ENCODE measurements around the gene SDHB. TPM values are rescaled to one million over a fixed set of nuclear protein-coding genes. Genes with fewer than 3 reads are reported as not detected.
A peak's percentile ranks its signal among the peaks of the same experiment; 100 is the strongest.

Gene SDHB
- polyA plus RNA-seq, 1 of the 3 experiments (the other 2 are of a cell fraction) = 128 TPM

GRCh38 chr1:16982902-16983301 lies 70.9 kb downstream of the SDHB start:
- TF ChIP-seq, protein P1, sequence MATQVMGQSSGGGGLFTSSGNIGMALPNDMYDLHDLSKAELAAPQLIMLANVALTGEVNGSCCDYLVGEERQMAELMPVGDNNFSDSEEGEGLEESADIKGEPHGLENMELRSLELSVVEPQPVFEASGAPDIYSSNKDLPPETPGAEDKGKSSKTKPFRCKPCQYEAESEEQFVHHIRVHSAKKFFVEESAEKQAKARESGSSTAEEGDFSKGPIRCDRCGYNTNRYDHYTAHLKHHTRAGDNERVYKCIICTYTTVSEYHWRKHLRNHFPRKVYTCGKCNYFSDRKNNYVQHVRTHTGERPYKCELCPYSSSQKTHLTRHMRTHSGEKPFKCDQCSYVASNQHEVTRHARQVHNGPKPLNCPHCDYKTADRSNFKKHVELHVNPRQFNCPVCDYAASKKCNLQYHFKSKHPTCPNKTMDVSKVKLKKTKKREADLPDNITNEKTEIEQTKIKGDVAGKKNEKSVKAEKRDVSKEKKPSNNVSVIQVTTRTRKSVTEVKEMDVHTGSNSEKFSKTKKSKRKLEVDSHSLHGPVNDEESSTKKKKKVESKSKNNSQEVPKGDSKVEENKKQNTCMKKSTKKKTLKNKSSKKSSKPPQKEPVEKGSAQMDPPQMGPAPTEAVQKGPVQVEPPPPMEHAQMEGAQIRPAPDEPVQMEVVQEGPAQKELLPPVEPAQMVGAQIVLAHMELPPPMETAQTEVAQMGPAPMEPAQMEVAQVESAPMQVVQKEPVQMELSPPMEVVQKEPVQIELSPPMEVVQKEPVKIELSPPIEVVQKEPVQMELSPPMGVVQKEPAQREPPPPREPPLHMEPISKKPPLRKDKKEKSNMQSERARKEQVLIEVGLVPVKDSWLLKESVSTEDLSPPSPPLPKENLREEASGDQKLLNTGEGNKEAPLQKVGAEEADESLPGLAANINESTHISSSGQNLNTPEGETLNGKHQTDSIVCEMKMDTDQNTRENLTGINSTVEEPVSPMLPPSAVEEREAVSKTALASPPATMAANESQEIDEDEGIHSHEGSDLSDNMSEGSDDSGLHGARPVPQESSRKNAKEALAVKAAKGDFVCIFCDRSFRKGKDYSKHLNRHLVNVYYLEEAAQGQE (IDR thresholded peaks at IDR 0.05; ENCODE audit: low read depth, low read length) = no peak
- TF ChIP-seq MEF2A (IDR thresholded peaks at IDR 0.05; ENCODE audit: borderline replicate concordance, low read depth) = no peak
- TF ChIP-seq RXRA (IDR thresholded peaks at IDR 0.05; ENCODE audit: borderline replicate concordance, low read depth) = no peak
- TF ChIP-seq EZH2phosphoT487 (IDR thresholded peaks at IDR 0.05; ENCODE audit: borderline replicate concordance, low read depth) = no peak
- TF ChIP-seq, protein P2, sequence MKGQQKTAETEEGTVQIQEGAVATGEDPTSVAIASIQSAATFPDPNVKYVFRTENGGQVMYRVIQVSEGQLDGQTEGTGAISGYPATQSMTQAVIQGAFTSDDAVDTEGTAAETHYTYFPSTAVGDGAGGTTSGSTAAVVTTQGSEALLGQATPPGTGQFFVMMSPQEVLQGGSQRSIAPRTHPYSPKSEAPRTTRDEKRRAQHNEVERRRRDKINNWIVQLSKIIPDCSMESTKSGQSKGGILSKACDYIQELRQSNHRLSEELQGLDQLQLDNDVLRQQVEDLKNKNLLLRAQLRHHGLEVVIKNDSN (IDR thresholded peaks at IDR 0.05; ENCODE audit: borderline replicate concordance, low read depth) = no peak
- H3K27ac ChIP-seq (ENCODE audit: low read depth in 2 of 2, low read length in 1 of 2) = no peak overlapping the region
- peaks cover 19% of the 10 kb centered on the region for H3F3A ChIP-seq (replicated peaks; ENCODE audit: insufficient read depth)
- H4K20me1 ChIP-seq (ENCODE audit: insufficient read depth) = peaks cover 11% of the 10 kb centered on the region
- no peak overlapping the region for H3K4me2 ChIP-seq
- no peak overlapping the region for H2AFZ ChIP-seq (ENCODE audit: low read depth)
- no peak overlapping the region for H3K9ac ChIP-seq
- no peak for DNase-seq
- WGBS (ENCODE audit: low lambda C conversion rate) = 96% methylated on average over 11 of the region's 11 CpGs
- no peak overlapping the region for H3K4me3 ChIP-seq (ENCODE audit: low read depth in 2 of 2, low read length in 1 of 2)
- no peaks in the 10 kb centered on the region for H3K9me3 ChIP-seq
- H3K27me3 ChIP-seq (ENCODE audit: insufficient read depth) = no peaks in the 10 kb centered on the region
- H3K79me2 ChIP-seq (ENCODE audit: insufficient read depth) = peaks cover 27% of the 10 kb centered on the region
- POLR2A ChIA-PET = interaction anchor here (0.7 kb wide), 1 partner anchor 22 kb away, joined by 3 read pairs; no protein-coding TSS in a partner anchor
- no peaks in the 10 kb centered on the region for H3K9me2 ChIP-seq
- CTCF ChIA-PET = interaction anchor here (1.4 to 2.2 kb wide), 2 partner anchors 17 to 63 kb away, joined by 3 to 12 read pairs; no protein-coding TSS in a partner anchor
- peaks cover 3 to 5% of the 10 kb centered on the region in 2 experiments for H3K36me3 ChIP-seq (replicated peaks in 1 of 2; ENCODE audit: control insufficient read depth in 1 of 2, insufficient read depth in 2 of 2, low read length in 1 of 2)
- H3K4me1 ChIP-seq (ENCODE audit: control insufficient read depth in 1 of 2, insufficient read depth in 2 of 2, low read depth in 1 of 2, low read length in 1 of 2) = peaks cover 26 to 30% of the 10 kb centered on the region in 2 experiments; a peak in 2 of 4 replicates

GRCh38 chr1:16981269-16981849 lies 72.5 kb downstream of the SDHB start:
- no peak for DNase-seq
- Histone ChIP-seq H3F3A (replicated peaks; ENCODE audit: insufficient read depth) (peaks cover 19% of the 10 kb centered on the region), H3K79me2 (ENCODE audit: insufficient read depth) (peaks cover 40% of the 10 kb centered on the region), H3K4me1 (ENCODE audit: control insufficient read depth in 1 of 2, insufficient read depth in 2 of 2, low read depth in 1 of 2, low read length in 1 of 2) (peaks cover 26 to 45% of the 10 kb centered on the region in 2 experiments; a peak in 2 of 4 replicates), H4K20me1 (ENCODE audit: insufficient read depth) (peaks cover 26% of the 10 kb centered on the region), H3K9me3 (no peaks in the 10 kb centered on the region), H3K27ac (ENCODE audit: low read depth in 2 of 2, low read length in 1 of 2) (peak overlapping the region in 1 of 2 experiments; percentile 87; a peak in 2 of 4 replicates), H3K9me2 (no peaks in the 10 kb centered on the region), H3K36me3 (replicated peaks in 1 of 2; ENCODE audit: control insufficient read depth in 1 of 2, insufficient read depth in 2 of 2, low read length in 1 of 2) (peaks cover 7 to 8% of the 10 kb centered on the region in 2 experiments), H3K9ac (peak overlapping the region; percentile 94; the same call in 1 of the 2 replicates), H3K4me2 (peak overlapping the region; percentile 94), H3K27me3 (ENCODE audit: insufficient read depth) (no peaks in the 10 kb centered on the region), H2AFZ (ENCODE audit: low read depth) (no peak overlapping the region), H3K4me3 (ENCODE audit: low read depth in 2 of 2, low read length in 1 of 2) (peak overlapping the region in 1 of 2 experiments; percentile 62; a peak in 1 of 4 replicates)
- POLR2A ChIA-PET = interaction anchor here (1.0 to 3.9 kb wide), 2 partner anchors 15 to 21 kb away, joined by 4 to 39 read pairs; no protein-coding TSS in a partner anchor
- WGBS (ENCODE audit: low lambda C conversion rate) = 42% methylated on average over 10 of the region's 10 CpGs
- CTCF ChIA-PET = interaction anchor here (0.6 to 5.5 kb wide), 4 partner anchors 17 to 50 kb away, joined by 3 to 32 read pairs (median 10); no protein-coding TSS in a partner anchor
- TF ChIP-seq, protein P3, sequence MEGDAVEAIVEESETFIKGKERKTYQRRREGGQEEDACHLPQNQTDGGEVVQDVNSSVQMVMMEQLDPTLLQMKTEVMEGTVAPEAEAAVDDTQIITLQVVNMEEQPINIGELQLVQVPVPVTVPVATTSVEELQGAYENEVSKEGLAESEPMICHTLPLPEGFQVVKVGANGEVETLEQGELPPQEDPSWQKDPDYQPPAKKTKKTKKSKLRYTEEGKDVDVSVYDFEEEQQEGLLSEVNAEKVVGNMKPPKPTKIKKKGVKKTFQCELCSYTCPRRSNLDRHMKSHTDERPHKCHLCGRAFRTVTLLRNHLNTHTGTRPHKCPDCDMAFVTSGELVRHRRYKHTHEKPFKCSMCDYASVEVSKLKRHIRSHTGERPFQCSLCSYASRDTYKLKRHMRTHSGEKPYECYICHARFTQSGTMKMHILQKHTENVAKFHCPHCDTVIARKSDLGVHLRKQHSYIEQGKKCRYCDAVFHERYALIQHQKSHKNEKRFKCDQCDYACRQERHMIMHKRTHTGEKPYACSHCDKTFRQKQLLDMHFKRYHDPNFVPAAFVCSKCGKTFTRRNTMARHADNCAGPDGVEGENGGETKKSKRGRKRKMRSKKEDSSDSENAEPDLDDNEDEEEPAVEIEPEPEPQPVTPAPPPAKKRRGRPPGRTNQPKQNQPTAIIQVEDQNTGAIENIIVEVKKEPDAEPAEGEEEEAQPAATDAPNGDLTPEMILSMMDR (IDR thresholded peaks at IDR 0.05) = no peak
- TF ChIP-seq RAD21 (IDR thresholded peaks at IDR 0.05; ENCODE audit: low read length) (no peak), TCF12 (IDR thresholded peaks at IDR 0.05) (peak; percentile 89), TEAD4 (IDR thresholded peaks at IDR 0.05; ENCODE audit: borderline replicate concordance, insufficient read depth) (no peak), RCOR1 (IDR thresholded peaks at IDR 0.05; ENCODE audit: low read length) (no peak), NRF1 (IDR thresholded peaks at IDR 0.05; ENCODE audit: low read depth, low read length) (no peak), JUND (IDR thresholded peaks at IDR 0.05) (peak; percentile 80), SMC3 (IDR thresholded peaks at IDR 0.05; ENCODE audit: low read depth, low read length) (no peak), NFIC (IDR thresholded peaks at IDR 0.05; ENCODE audit: borderline replicate concordance) (peak; percentile 66; the same call in 1 of the 2 replicates), EP300 (IDR thresholded peaks at IDR 0.05; ENCODE audit: borderline replicate concordance in 1 of 2, low read depth in 1 of 2, low read length in 1 of 2) (peak in 1 of 2 experiments; percentile 77; a peak in 1 of 4 replicates), FOSL2 (IDR thresholded peaks at IDR 0.05; ENCODE audit: borderline replicate concordance, low read depth) (peak; percentile 83), MEF2A (IDR thresholded peaks at IDR 0.05; ENCODE audit: borderline replicate concordance, low read depth) (no peak), YY1 (IDR thresholded peaks at IDR 0.05; ENCODE audit: low read depth) (peak; percentile 38; the same call in 1 of the 2 replicates)
- TF ChIP-seq, protein P2 (IDR thresholded peaks at IDR 0.05; ENCODE audit: borderline replicate concordance, low read depth) = no peak
- TF ChIP-seq, protein P4, sequence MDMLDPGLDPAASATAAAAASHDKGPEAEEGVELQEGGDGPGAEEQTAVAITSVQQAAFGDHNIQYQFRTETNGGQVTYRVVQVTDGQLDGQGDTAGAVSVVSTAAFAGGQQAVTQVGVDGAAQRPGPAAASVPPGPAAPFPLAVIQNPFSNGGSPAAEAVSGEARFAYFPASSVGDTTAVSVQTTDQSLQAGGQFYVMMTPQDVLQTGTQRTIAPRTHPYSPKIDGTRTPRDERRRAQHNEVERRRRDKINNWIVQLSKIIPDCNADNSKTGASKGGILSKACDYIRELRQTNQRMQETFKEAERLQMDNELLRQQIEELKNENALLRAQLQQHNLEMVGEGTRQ (IDR thresholded peaks at IDR 0.05; ENCODE audit: borderline replicate concordance, low read depth, low read length) = no peak
